Panc1 (cell line): ENCODE measurements around the gene NOTCH3. TPM values are rescaled to one million over a fixed set of nuclear protein-coding genes. Genes with fewer than 3 reads are reported as not detected.

ENCODE experiments used
- ATAC-seq: fragments of 200-7000 bp; cut with Tn5 transposase; 2 replicates; pipeline ENCODE4 v1.9.1; 2020; ENCODE audit warnings: mild to moderate bottlenecking, moderate library complexity
- BruUV-seq: library from RNA; stranded (reverse); fragments of 400-500 nt; replicated peaks from 2 replicates; lab custom pipeline; 2021; lab: Mats Ljungman, UMichigan
- CTCF ChIA-PET: fragments of 300-600 bp; sonication (Branson Sonifier 250); formaldehyde crosslinking; loops from one replicate; lab custom pipeline; 2022; ENCODE audit warnings: antibody characterized with exemption; lab: Charles Lee
- POLR2A ChIA-PET: fragments of 300-600 bp; sonication (Branson Sonifier 250); formaldehyde crosslinking; loops from one replicate; lab custom pipeline; 2022; ENCODE audit warnings: antibody characterized with exemption; lab: Charles Lee
- DNase-seq: peaks from one replicate; pipeline ENCODE4 v3.0.0-alpha.2; 2010; ENCODE audit warnings: low read depth, low spot score
- H3K27ac ChIP-seq: 2 replicates; pipeline ENCODE4 v1.5.1; 2011; ENCODE audit warnings: mild to moderate bottlenecking, low read length, inconsistent platforms
- H3K27me3 ChIP-seq: fragments of 200-500 bp; sonication (Bioruptor generic); 2 replicates; pipeline ENCODE4 v1.6.0; 2014; ENCODE audit warnings: low read length, inconsistent platforms; ENCODE audit not compliant: control insufficient read depth, insufficient read depth
- H3K36me3 ChIP-seq: fragments of 200-500 bp; sonication (Bioruptor generic); 2 replicates; pipeline ENCODE4 v1.5.1; 2014; ENCODE audit warnings: inconsistent platforms, mild to moderate bottlenecking, low read length, moderate library complexity; ENCODE audit not compliant: control insufficient read depth, insufficient read depth
- H3K4me1 ChIP-seq: 2 replicates; pipeline ENCODE4 v1.5.1; 2011; ENCODE audit warnings: inconsistent platforms, mild to moderate bottlenecking, low read length, moderate library complexity; ENCODE audit not compliant: control insufficient read depth, insufficient read depth
- H3K4me3 ChIP-seq, 2 experiments: 2 replicates each; pipeline ENCODE4 v1.5.1; 2011 to 2012; ENCODE audit warnings: low read depth in 2 of 2, low read length in 2 of 2, mild to moderate bottlenecking in 2 of 2, inconsistent platforms in 1 of 2, moderate library complexity in 1 of 2
- H3K9me3 ChIP-seq: fragments of 200-500 bp; sonication (Bioruptor generic); 2 replicates; pipeline ENCODE4 v1.5.1; 2014; ENCODE audit warnings: low read depth, mild to moderate bottlenecking, inconsistent platforms, low read length, moderate library complexity; ENCODE audit not compliant: control insufficient read depth, insufficient read depth
- POLR2AphosphoS5 ChIP-seq: IDR thresholded peaks from 2 replicates; pipeline ENCODE4 v1.6.1; 2012; ENCODE audit warnings: mild to moderate bottlenecking, low read depth, low read length, moderate library complexity
- SIN3A ChIP-seq: IDR thresholded peaks from 2 replicates; pipeline ENCODE4 v1.6.1; 2012; ENCODE audit warnings: low read depth, mild to moderate bottlenecking, low read length, moderate library complexity, borderline replicate concordance; ENCODE audit not compliant: insufficient read depth
- TCF7L2 ChIP-seq: IDR thresholded peaks from 2 replicates; pipeline ENCODE4 v1.6.1; 2011; ENCODE audit warnings: mild to moderate bottlenecking, low read depth, low read length, inconsistent platforms
- in situ Hi-C: cut with HindIII; loops from 2 replicates; pipeline ENCODE4 v1.10.0; 2016; ENCODE audit warnings: low sequenced_read_pairs, low pct_unique_long_range_greater_than_20kb
- intact Hi-C: fragments of 100-400 bp; cut with micrococcal nuclease; formaldehyde crosslinking; loops from one replicate; pipeline ENCODE4 v1.10.0; 2022; ENCODE audit not compliant: unreplicated experiment
- total RNA-seq: library from RNA; stranded (reverse); gene quantifications from one replicate; pipeline ENCODE4 v1.2.1, GENCODE V29; 2021; ENCODE audit not compliant: unreplicated experiment
- TF ChIP-seq, protein P1 (sequence below): fragments of 450-650 bp; IDR thresholded peaks from 2 replicates; pipeline ENCODE4 v1.5.1; 2017; ENCODE audit warnings: mild to moderate bottlenecking
- TF ChIP-seq, protein P2 (sequence below), 2 experiments: IDR thresholded peaks; 2 replicates each; pipeline ENCODE4 v1.6.1; 2011 to 2012; ENCODE audit warnings: low read depth in 2 of 2, control low read depth in 1 of 2, low read length in 1 of 2, mild to moderate bottlenecking in 1 of 2, moderate library complexity in 1 of 2; ENCODE audit not compliant: insufficient read depth in 1 of 2

NOTCH3 gene
- total RNA-seq, 1 experiment from 2014 or later: 5.3 TPM

DNA sequence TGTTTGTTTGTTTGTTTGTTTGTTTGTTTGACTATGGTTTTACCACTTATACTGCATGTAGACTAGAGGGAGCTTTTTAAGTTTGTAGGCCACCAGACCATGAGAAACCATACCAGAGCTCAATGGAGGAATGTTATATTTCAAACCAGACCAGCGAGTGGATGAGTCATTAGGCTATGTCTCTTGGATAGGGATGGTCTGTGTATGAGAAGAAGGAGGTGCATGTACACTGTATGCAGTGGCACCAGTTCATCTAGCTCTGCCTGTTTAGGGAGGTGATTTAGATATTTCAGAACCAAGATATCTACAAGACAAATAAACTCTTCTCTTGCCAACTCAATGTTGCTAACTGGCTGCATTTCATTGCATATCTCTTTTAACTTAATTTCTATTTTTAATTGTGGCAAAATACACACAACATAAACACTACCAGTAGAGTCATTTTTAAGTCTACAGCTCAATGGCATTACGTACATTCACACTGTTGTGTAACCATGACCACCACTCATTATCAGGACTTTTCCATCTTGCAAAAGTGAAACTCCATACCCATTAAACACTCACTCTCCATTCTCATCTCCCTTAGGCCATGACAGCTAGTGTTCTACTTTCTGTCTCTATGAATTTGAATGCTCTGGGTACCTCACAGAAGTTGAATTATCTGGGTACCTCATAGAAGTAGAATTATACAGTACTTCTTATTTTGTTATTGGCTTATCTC, 64.4 kb downstream of the NOTCH3 start:
- Histone ChIP-seq H3K27ac (no peak overlapping the region), H3K9me3 (peaks cover 6% of the 10 kb centered on the region; the same call in 1 of the 2 replicates), H3K36me3 (no peaks in the 10 kb centered on the region), H3K4me1 (no peaks in the 10 kb centered on the region), H3K27me3 (no peaks in the 10 kb centered on the region), H3K4me3 (no peak overlapping the region)
- in situ Hi-C loops: no loop called here
- ATAC-seq (no peak), DNase-seq (no peak)
- intact Hi-C loops: no loop called here
- BruUV-seq: no TSS peak
- CTCF ChIA-PET: interaction anchor here (0.5 kb wide), 1 partner anchor 16 kb away, joined by 11 read pairs; no protein-coding TSS in a partner anchor
- POLR2A ChIA-PET: no interaction called here
- TF ChIP-seq, protein P1, sequence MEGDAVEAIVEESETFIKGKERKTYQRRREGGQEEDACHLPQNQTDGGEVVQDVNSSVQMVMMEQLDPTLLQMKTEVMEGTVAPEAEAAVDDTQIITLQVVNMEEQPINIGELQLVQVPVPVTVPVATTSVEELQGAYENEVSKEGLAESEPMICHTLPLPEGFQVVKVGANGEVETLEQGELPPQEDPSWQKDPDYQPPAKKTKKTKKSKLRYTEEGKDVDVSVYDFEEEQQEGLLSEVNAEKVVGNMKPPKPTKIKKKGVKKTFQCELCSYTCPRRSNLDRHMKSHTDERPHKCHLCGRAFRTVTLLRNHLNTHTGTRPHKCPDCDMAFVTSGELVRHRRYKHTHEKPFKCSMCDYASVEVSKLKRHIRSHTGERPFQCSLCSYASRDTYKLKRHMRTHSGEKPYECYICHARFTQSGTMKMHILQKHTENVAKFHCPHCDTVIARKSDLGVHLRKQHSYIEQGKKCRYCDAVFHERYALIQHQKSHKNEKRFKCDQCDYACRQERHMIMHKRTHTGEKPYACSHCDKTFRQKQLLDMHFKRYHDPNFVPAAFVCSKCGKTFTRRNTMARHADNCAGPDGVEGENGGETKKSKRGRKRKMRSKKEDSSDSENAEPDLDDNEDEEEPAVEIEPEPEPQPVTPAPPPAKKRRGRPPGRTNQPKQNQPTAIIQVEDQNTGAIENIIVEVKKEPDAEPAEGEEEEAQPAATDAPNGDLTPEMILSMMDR: no peak
- TF ChIP-seq TCF7L2: no peak
- TF ChIP-seq POLR2AphosphoS5: no peak
- no peak for TF ChIP-seq SIN3A
- TF ChIP-seq, protein P2, sequence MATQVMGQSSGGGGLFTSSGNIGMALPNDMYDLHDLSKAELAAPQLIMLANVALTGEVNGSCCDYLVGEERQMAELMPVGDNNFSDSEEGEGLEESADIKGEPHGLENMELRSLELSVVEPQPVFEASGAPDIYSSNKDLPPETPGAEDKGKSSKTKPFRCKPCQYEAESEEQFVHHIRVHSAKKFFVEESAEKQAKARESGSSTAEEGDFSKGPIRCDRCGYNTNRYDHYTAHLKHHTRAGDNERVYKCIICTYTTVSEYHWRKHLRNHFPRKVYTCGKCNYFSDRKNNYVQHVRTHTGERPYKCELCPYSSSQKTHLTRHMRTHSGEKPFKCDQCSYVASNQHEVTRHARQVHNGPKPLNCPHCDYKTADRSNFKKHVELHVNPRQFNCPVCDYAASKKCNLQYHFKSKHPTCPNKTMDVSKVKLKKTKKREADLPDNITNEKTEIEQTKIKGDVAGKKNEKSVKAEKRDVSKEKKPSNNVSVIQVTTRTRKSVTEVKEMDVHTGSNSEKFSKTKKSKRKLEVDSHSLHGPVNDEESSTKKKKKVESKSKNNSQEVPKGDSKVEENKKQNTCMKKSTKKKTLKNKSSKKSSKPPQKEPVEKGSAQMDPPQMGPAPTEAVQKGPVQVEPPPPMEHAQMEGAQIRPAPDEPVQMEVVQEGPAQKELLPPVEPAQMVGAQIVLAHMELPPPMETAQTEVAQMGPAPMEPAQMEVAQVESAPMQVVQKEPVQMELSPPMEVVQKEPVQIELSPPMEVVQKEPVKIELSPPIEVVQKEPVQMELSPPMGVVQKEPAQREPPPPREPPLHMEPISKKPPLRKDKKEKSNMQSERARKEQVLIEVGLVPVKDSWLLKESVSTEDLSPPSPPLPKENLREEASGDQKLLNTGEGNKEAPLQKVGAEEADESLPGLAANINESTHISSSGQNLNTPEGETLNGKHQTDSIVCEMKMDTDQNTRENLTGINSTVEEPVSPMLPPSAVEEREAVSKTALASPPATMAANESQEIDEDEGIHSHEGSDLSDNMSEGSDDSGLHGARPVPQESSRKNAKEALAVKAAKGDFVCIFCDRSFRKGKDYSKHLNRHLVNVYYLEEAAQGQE (IDR thresholded peaks at IDR 0.05; ENCODE audit: insufficient read depth in 1 of 2, low read depth in 2 of 2, low read length in 1 of 2): no peak

GRCh38 chr19:15129856-15130585, 70.8 kb downstream of the NOTCH3 start:
- ATAC-seq: no peak
- in situ Hi-C loops (no loop called here), intact Hi-C loops (no loop called here)
- BruUV-seq: no TSS peak
- Histone ChIP-seq H3K9me3 (no peaks in the 10 kb centered on the region), H3K4me1 (peaks cover 4% of the 10 kb centered on the region; the same call in 1 of the 2 replicates), H3K27me3 (no peaks in the 10 kb centered on the region), H3K36me3 (no peaks in the 10 kb centered on the region), H3K4me3 (no peak overlapping the region), H3K27ac (no peak overlapping the region)
- DNase-seq: no peak
- ChIA-PET POLR2A (no interaction called here), CTCF (interaction anchor here (0.8 kb wide), 1 partner anchor 31 kb away, joined by 3 read pairs; no protein-coding TSS in a partner anchor)
- TF ChIP-seq, protein P1: no peak
- no peak for TF ChIP-seq POLR2AphosphoS5
